ENCODE results near the gene GRID1.
"Not testable (repeated sequence)": the region's sequence is repeated elsewhere in the genome, so short reads cannot be mapped to it uniquely, and the experiment has no call there.

The GRID1 gene

DNA sequence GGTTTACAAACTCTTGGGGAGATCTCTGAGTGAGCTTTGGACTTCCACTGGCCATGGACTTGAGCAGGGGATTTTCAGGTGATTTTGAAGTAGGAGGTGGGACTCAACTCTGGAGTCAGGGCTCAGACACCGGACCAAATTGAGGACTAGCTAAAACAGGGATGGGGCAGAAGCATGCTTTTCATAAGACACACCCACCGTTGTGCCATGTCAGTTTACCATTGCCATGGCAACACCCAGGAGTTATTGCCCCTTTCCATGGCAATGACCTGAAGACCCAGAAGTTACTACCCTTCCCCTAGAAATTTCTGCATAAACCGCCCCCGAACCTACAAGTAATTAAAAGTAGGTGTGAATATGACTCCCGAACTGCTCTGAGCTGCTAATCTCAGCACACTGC, 320.7 kb downstream of the GRID1 start:
- no peak overlapping the region for H3K27ac Mint-ChIP-seq
- no peak for ATAC-seq (ENCODE audit: low read depth)
- no peaks in the 10 kb centered on the region for H3K9me3 Mint-ChIP-seq
- H3K4me3 Mint-ChIP-seq, result no peak overlapping the region
- no peak for DNase-seq (ENCODE audit: low spot score in 2 of 2)
- H3K4me1 Mint-ChIP-seq, result peaks cover 2% of the 10 kb centered on the region
- peaks cover 3% of the 10 kb centered on the region for H3K27me3 Mint-ChIP-seq
- no peaks in the 10 kb centered on the region for H3K36me3 Mint-ChIP-seq

DNA sequence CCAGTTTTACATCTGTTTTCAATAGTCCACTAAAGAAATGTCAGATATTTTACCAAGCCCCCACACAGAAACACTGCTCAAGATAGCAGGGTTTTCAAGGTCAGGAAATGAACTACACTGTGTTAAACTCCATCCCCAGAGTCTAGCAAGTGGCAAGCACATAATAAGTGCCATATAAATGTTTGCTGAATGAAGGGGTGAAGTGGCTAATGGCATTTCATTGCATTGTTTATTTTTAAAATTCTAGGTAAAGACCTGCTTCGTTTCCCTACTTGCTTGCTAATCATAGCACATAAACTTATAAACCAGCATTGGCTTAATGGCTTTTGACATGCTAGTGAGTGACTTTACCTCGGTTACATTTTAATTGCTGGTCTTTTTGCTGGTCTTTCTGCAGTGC, 322.6 kb downstream of the GRID1 start:
- no peak for ATAC-seq (ENCODE audit: low read depth)
- no peak overlapping the region for H3K27ac Mint-ChIP-seq
- no peaks in the 10 kb centered on the region for H3K36me3 Mint-ChIP-seq

DNA sequence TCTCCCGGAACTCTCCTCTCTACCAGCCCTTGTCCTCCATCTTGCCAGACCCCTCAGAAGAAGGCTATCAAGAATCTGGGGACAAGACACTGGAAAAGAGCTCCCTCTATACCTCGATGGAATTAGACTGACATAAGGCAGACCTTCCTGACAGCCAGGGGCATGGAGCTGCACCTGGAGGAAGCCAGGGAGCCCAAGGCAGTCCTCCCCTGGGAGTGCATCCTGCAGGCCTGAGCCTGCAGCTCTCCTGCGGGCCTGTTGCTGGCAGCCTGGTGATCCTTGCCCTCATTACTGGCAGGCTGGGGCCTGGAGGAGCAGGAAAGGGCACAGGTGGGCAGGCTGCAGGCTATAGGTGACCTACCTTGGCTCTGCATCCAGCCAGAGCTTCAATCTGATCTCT, 323.4 kb downstream of the GRID1 start:
- no peaks in the 10 kb centered on the region for H3K36me3 Mint-ChIP-seq
- no peak overlapping the region for H3K27ac Mint-ChIP-seq
- peaks cover 2% of the 10 kb centered on the region for H3K4me1 Mint-ChIP-seq
- peaks cover 6% of the 10 kb centered on the region for H3K27me3 Mint-ChIP-seq
- ATAC-seq (ENCODE audit: low read depth), result no peak
- no peak for DNase-seq (ENCODE audit: low spot score in 2 of 2)
- no peaks in the 10 kb centered on the region for H3K9me3 Mint-ChIP-seq
- H3K4me3 Mint-ChIP-seq, result no peak overlapping the region

More for the DNA sequence above, 322.6 kb downstream of the GRID1 start:
- Mint-ChIP-seq H3K4me1 (peaks cover 2% of the 10 kb centered on the region), H3K4me3 (no peak overlapping the region), H3K9me3 (no peaks in the 10 kb centered on the region), H3K27me3 (peaks cover 4% of the 10 kb centered on the region)
- no peak for DNase-seq (ENCODE audit: low spot score in 2 of 2)

DNA sequence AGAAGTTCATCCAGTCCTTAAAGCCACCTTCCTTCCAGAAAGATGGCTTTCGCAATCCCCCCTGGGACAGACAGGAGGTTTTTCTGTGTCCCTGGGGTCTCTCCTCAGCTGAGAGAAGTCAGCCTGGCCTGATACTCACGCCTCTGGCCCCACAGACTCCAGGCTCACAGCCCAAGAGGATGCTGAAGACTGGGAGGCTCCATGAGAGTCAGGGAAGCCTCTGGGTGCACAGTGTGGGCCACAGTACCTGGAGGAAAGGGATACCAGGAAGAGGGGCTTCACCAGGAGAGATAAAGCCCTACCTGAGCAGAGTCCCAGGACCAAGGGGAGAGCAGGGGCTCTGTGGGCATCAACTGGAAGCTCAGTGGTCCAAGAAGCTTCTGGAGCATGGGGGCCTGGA, 324.4 kb downstream of the GRID1 start:
- H3K9me3 Mint-ChIP-seq, result no peaks in the 10 kb centered on the region
- H3K36me3 Mint-ChIP-seq, result no peaks in the 10 kb centered on the region
- DNase-seq (ENCODE audit: low spot score in 2 of 2) (no peak), ATAC-seq (ENCODE audit: low read depth) (no peak)
- H3K27me3 Mint-ChIP-seq, result peaks cover 6% of the 10 kb centered on the region
- H3K4me1 Mint-ChIP-seq, result no peaks in the 10 kb centered on the region
- no peak overlapping the region for H3K4me3 Mint-ChIP-seq
- no peak overlapping the region for H3K27ac Mint-ChIP-seq

DNA sequence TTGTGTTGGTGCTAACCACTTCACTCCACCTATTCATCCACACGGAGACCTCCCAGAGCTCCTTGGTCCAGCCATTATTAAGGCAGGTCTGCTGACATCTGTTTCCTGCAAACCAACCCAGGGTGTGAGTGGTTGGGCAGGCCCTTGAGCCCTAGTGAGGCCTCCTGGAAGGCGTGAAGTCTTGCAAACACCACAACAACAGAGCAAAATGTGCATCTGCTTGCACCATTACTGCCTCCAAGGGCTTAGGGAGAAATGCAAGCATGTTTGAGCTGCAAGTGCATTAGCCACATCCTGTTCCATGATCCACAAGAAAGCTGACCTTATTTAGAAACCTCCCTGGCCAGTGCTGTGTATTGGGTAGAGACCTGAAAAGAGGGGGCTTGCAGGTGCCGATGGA, 325.5 kb downstream of the GRID1 start:
- H3K36me3 Mint-ChIP-seq, result no peaks in the 10 kb centered on the region
- ATAC-seq (ENCODE audit: low read depth), result no peak
- H3K9me3 Mint-ChIP-seq, result no peaks in the 10 kb centered on the region
- H3K4me1 Mint-ChIP-seq, result no peaks in the 10 kb centered on the region
- no peak overlapping the region for H3K27ac Mint-ChIP-seq
- H3K4me3 Mint-ChIP-seq, result no peak overlapping the region
- no peak for DNase-seq (ENCODE audit: low spot score in 2 of 2)
- peaks cover 6% of the 10 kb centered on the region for H3K27me3 Mint-ChIP-seq

DNA sequence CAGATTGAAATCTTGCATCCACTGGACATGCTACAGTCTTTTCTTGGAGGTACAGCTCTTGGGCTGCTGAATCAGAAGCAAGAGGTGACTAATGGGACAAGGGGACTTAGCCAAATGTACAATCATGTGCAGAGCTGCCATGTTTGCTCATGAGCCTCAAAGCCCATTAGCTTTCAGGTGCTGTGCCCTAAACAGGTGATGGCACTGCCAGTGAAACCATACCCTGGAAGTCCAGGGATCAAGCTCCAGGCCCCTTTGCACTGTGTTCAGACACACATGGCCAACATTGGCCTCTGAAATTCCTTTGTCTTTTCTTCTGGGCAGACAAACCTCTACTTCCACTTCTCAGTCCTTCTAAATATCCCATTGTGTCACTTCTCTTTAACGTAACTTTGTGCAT, 328.2 kb downstream of the GRID1 start:
- Mint-ChIP-seq H3K4me3 (no peak overlapping the region), H3K27me3 (peaks cover 4% of the 10 kb centered on the region), H3K27ac (no peak overlapping the region), H3K9me3 (no peaks in the 10 kb centered on the region), H3K4me1 (no peaks in the 10 kb centered on the region), H3K36me3 (no peaks in the 10 kb centered on the region)
- DNase-seq (ENCODE audit: low spot score in 2 of 2), result no peak
- no peak for ATAC-seq (ENCODE audit: low read depth)

DNA sequence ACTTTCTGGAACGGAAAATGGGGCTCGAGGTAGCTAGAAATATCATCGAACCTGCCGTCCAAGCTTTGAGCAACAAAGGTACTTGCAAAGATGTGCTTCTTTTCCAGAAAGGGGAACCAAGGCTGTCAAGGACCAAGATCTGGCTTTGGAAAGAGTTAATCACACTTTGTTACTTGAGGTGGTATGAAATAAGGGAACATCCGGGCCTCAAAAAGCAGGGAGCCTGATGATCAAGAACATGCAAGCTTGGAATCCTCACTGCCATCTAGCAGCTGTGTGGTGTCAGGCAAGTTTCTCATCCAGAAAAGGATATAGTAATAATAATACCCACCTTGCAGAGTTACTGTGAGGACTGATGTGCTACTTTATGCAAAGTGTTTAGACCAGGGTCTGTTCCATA, 329.5 kb downstream of the GRID1 start:
- Mint-ChIP-seq H3K36me3 (no peaks in the 10 kb centered on the region), H3K9me3 (no peaks in the 10 kb centered on the region), H3K4me1 (no peaks in the 10 kb centered on the region), H3K27ac (no peak overlapping the region), H3K4me3 (no peak overlapping the region), H3K27me3 (peaks cover 4% of the 10 kb centered on the region)
- no peak for DNase-seq (ENCODE audit: low spot score in 2 of 2)
- ATAC-seq (ENCODE audit: low read depth), result no peak

DNA sequence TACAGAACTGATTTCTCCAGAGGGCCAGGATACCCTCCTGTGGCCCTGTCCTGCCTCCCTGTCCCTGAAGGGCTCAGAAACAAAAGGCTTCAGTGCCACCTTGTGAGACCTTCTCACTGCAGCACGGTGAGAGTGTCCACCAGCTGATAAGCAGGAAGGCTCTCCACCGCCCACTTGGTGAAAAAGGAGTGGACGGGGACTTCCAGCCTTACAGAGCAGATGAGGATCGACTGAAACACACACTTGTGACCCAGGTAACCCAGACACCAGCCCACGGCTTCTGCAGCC, 330.1 kb downstream of the GRID1 start:
- no peak overlapping the region for H3K4me3 Mint-ChIP-seq
- DNase-seq (ENCODE audit: low spot score in 2 of 2) (no peak), ATAC-seq (ENCODE audit: low read depth) (no peak)
- H3K27me3 Mint-ChIP-seq, result peaks cover 6% of the 10 kb centered on the region
- no peak overlapping the region for H3K27ac Mint-ChIP-seq
- H3K9me3 Mint-ChIP-seq, result no peaks in the 10 kb centered on the region
- no peaks in the 10 kb centered on the region for H3K4me1 Mint-ChIP-seq
- no peaks in the 10 kb centered on the region for H3K36me3 Mint-ChIP-seq

DNA sequence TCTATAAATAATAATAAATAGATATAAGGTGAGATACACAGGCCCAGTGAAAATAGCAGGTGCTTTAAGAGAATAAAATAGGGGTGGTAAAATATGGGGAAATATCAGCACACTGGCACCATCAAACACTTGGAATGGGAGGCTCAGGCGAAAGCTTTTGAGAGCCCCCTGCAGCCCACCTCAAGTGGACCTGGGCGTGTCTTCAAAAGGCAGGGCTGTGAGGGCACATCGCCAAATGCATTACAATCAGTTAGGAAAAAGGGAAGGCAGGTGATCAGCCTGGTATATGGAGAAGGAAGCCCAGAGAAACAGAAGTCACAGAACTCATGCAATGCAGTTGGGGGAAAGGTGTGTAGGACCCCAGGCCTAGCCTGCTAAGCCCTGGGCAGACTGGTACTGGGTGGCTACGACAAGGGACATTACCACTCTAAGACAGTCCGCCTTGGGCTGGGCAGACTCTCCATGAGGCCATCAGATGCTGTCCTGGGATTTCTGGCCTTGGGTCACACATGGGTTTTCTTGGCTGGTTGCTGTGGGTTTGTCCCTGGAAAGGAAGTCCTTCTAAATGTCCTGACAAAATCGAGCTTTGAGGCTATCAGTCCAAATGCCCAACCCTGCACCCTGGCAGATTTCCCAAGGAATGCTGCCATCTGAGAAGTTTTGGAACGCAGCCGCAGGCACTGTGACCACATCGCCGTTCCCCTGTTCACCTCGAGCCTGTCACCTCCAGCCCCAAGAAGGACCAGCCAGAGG, 330.6 kb downstream of the GRID1 start:
- H3K36me3 Mint-ChIP-seq, result no peaks in the 10 kb centered on the region
- no peak for ATAC-seq (ENCODE audit: low read depth)
- H3K27ac Mint-ChIP-seq, result no peak overlapping the region
- H3K27me3 Mint-ChIP-seq, result peaks cover 6% of the 10 kb centered on the region
- no peak overlapping the region for H3K4me3 Mint-ChIP-seq
- no peaks in the 10 kb centered on the region for H3K9me3 Mint-ChIP-seq
- no peak for DNase-seq (ENCODE audit: low spot score in 2 of 2)
- H3K4me1 Mint-ChIP-seq, result no peaks in the 10 kb centered on the region

DNA sequence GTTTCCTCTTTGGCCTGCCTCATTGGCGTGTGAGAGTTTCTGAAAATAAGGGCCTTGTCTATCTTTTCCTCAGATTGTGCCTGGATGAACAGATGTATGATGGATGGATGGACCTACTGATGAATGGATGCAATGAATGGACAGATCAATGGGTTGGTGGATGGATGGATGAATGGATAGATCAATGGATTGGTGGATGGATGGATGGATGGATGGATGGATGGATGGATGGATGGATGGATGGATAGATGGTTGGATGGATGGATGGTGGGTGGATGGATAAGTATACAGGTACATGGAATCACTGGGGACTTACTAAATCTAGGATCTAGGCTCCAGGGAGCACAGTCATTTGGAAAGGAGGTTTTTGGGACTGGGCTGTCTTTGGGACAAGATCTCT, 331.9 kb downstream of the GRID1 start:
- no peaks in the 10 kb centered on the region for H3K4me1 Mint-ChIP-seq
- ATAC-seq (ENCODE audit: low read depth), result no peak
- no peak for DNase-seq (ENCODE audit: low spot score in 2 of 2)
- H3K4me3 Mint-ChIP-seq, result no peak overlapping the region
- no peaks in the 10 kb centered on the region for H3K36me3 Mint-ChIP-seq
- H3K27me3 Mint-ChIP-seq, result peaks cover 6% of the 10 kb centered on the region
- no peaks in the 10 kb centered on the region for H3K9me3 Mint-ChIP-seq
- no peak overlapping the region for H3K27ac Mint-ChIP-seq

DNA sequence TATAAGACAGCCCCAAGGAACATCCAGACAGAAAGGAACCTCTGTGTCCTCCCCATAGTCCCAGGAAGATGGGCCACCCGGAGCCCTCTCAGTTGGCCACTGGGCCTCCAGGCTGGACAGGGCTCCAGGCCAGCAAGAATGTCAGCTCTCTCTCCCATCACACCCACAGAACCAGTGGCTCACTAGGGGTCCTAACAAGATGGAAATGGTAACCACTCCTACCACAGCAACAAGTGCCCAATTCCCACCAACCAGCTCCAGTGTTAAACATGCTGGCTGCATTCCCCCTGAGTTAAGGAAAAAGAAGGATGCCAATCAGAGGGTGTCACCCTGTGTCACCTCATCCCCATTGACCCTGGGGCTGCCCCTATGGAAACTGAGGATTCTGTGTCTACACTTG, 333.0 kb downstream of the GRID1 start:
- H3K9me3 Mint-ChIP-seq, result no peaks in the 10 kb centered on the region
- no peak overlapping the region for H3K4me3 Mint-ChIP-seq
- H3K27ac Mint-ChIP-seq, result no peak overlapping the region
- no peaks in the 10 kb centered on the region for H3K4me1 Mint-ChIP-seq
- peaks cover 6% of the 10 kb centered on the region for H3K27me3 Mint-ChIP-seq
- DNase-seq (ENCODE audit: low spot score in 2 of 2) (no peak), ATAC-seq (ENCODE audit: low read depth) (no peak)
- no peaks in the 10 kb centered on the region for H3K36me3 Mint-ChIP-seq

DNA sequence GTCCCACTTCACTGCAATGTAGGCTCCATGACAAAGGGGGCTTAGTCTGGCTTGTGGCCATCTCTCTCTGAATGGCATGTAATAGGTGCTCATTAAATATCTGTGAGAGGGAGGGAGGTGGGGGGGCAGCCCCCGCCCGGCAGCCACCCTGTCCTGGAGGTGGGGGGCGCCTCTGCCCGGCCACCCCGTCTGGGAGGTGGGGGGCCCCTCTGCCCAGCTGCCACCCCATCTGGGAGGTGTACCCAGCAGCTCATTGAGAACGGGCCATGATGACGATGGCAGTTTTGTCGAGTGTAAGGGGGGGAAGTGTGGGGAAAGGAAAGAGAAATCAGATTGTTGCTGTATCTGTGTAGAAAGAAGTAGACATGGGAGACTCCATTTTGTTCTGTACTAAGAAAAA, 334.5 kb downstream of the GRID1 start:
- DNase-seq (ENCODE audit: low spot score in 2 of 2); H3K9me3 Mint-ChIP-seq; H3K27ac Mint-ChIP-seq; H3K4me3 Mint-ChIP-seq; H3K4me1 Mint-ChIP-seq; H3K27me3 Mint-ChIP-seq; ATAC-seq (ENCODE audit: low read depth); H3K36me3 Mint-ChIP-seq: not testable (repeated sequence)

DNA sequence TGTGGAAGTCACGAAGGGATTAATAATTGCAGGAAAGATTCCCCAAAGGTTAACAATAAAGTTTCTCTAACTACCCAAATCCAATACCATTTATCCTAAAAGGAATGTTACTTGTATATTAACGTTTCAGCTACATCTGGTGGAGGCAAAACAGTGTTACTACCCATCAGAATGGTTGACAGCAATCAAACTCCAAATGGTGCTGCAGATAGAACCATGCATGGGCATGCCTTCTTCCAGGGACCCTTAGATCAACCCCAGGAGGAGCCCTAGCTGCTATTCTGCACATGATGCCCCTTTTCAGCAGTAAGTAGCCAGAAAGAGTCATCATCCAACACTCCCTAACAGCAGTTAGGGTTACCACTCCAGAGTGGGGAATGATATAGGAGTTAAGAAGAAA, 336.3 kb downstream of the GRID1 start:
- Mint-ChIP-seq H3K9me3 (no peaks in the 10 kb centered on the region), H3K4me3 (no peak overlapping the region)

DNA sequence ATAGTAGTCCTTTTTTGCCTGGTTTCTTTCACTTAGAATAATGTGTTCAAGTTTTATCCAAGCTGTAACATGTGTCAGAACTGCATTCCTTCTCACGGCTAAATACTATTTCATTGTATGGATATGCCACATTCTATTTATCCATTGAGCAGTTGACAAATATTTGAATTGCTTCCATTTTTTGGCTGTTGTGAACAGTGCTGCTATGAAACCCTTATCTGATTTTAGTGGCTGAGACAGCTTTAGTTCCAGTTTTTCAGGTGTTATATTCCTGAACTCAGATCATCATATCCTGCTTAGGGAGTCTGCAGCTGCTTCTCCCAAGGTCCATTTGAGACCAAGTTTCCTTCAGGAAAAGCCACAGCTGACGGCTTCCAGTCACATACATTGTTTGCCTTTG, 339.2 kb downstream of the GRID1 start:
- Mint-ChIP-seq H3K4me1 (no peaks in the 10 kb centered on the region), H3K27ac (no peak overlapping the region), H3K9me3 (no peaks in the 10 kb centered on the region), H3K27me3 (peaks cover 12% of the 10 kb centered on the region), H3K4me3 (no peak overlapping the region), H3K36me3 (no peaks in the 10 kb centered on the region)
- DNase-seq (ENCODE audit: low spot score in 2 of 2) (no peak), ATAC-seq (ENCODE audit: low read depth) (no peak)

More for the DNA sequence above, 336.3 kb downstream of the GRID1 start:
- peaks cover 10% of the 10 kb centered on the region for H3K27me3 Mint-ChIP-seq
- H3K27ac Mint-ChIP-seq, result no peak overlapping the region
- no peaks in the 10 kb centered on the region for H3K4me1 Mint-ChIP-seq
- DNase-seq (ENCODE audit: low spot score in 2 of 2) (no peak), ATAC-seq (ENCODE audit: low read depth) (no peak)
- H3K36me3 Mint-ChIP-seq, result no peaks in the 10 kb centered on the region

DNA sequence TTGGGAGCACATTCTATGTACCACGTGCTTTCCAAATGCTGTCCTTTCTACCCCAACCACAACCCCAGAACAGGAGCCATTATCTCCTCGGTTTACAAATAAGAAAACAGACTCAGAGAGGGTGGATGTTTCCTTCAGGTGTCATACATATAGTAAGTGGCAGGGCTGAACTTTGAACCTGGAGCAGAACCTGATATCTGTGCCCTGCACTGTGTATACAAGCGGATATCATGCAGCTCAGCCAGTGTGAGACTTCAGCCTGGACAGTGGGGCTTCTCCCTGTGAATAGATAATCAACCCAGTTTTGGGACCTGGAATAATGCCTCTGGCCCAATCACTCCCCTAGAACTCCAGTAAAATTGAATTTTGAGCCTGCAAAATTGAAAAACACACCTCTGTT, 341.1 kb downstream of the GRID1 start:
- no peaks in the 10 kb centered on the region for H3K4me1 Mint-ChIP-seq
- no peak for DNase-seq (ENCODE audit: low spot score in 2 of 2)
- no peak overlapping the region for H3K27ac Mint-ChIP-seq

More for the DNA sequence above, 341.1 kb downstream of the GRID1 start:
- H3K9me3 Mint-ChIP-seq, result no peaks in the 10 kb centered on the region
- ATAC-seq (ENCODE audit: low read depth), result no peak
- H3K4me3 Mint-ChIP-seq, result no peak overlapping the region
- H3K36me3 Mint-ChIP-seq, result no peaks in the 10 kb centered on the region
- peaks cover 10% of the 10 kb centered on the region for H3K27me3 Mint-ChIP-seq
